Adrenal gland (tissue), 12 donors: ENCODE data around the gene RAPGEF2. TPM values are rescaled to one million over a fixed set of nuclear protein-coding genes. Genes with fewer than 3 reads are reported as not detected.

Source experiments
- DNase-seq, 7 donors: peaks; one replicate each; pipeline ENCODE4 v3.0.0-alpha.2; 2019 to 2020
- H3K27ac ChIP-seq, 5 donors: fragments of 200-600 bp; sonication (generic) in 4 of 5; 1 replicate in 3 of 5; 2 replicates in 2 of 5; pipeline versions ENCODE4 v1.5.1 to v1.8.0; 2016 to 2020; ENCODE audit warnings: mild to moderate bottlenecking in 1 of 5
- H3K27me3 ChIP-seq: fragments of 200-600 bp; 2 replicates; pipeline ENCODE4 v1.8.0; 2021
- H3K36me3 ChIP-seq, 2 donors: fragments of 200-600 bp; replicated peaks in 1 of 2; 1 replicate in 1 of 2; 2 replicates in 1 of 2; pipeline versions ENCODE4 v1.5.1 to v1.8.0; 2018 to 2022
- H3K4me1 ChIP-seq, 2 donors: fragments of 200-600 bp; replicated peaks in 1 of 2; 1 replicate in 1 of 2; 2 replicates in 1 of 2; pipeline versions ENCODE4 v1.5.1 to v1.8.0; 2018 to 2021
- H3K4me3 ChIP-seq, 4 donors: fragments of 200-600 bp; sonication (generic) in 3 of 4; one replicate each; pipeline ENCODE4 v1.5.1; 2016 to 2018
- H3K9me3 ChIP-seq, 3 donors: fragments of 200-600 bp; sonication (generic) in 1 of 3; replicated peaks in 1 of 3; 1 replicate in 2 of 3; 2 replicates in 1 of 3; pipeline versions ENCODE4 v1.5.1 to v1.8.0; 2016 to 2021
- POLR2A ChIP-seq, 2 donors: fragments of 450-650 bp; IDR thresholded peaks; one replicate each; pipeline ENCODE4 v1.6.1; 2017; ENCODE audit warnings: antibody characterized with exemption in 2 of 2, mild to moderate bottlenecking in 2 of 2, moderate library complexity in 1 of 2
- WGBS, 4 donors: extraction: QIAGEN DNeasy Blood & Tissue Kit in 2 of 4; methylation state at CpG; one replicate each; pipeline versions ENCODE4 v1.1.5 to v1.1.7; 2013 to 2017; 5-methylcytosine and 5-hydroxymethylcytosine counted together
- intact Hi-C, 2 donors: fragments of 100-400 bp; cut with DNase I; formaldehyde crosslinking; loops; one replicate each; pipeline versions ENCODE4 v1.14.1 to v1.15.0; 2022 to 2023
- polyA plus RNA-seq, 3 donors: library from polyadenylated mRNA; stranded (reverse); fragments of 200-250 nt in 2 of 3; fragments of 350-450 nt in 1 of 3; fragmentation: Illumina TruSeq in 1 of 3; extraction: RNeasy Lipid Tissue Mini Kit (QIAGEN cat#74804) in 1 of 3; gene quantifications; one replicate each; pipeline ENCODE4 v1.2.3, GENCODE V29; 2013 to 2014
- total RNA-seq, 9 donors: library from RNA; depleted of rRNA in 4 of 9; stranded (reverse); fragments of >200 nt in 4 of 9; fragments of 120-200 nt in 1 of 9; fragmentation: NEBNext Ultra II Directional in 1 of 9; extraction: Animal tissue kit (Norgen Biotek cat#: 25700) in 1 of 9; gene quantifications; one replicate each; pipeline versions ENCODE4 v1.1.0 to v1.2.4, GENCODE V29; 2013 to 2023
- TF ChIP-seq, protein P1 (sequence below), 6 experiments: fragments of 450-650 bp in 4 of 6; fragments of 200-600 bp in 2 of 6; sonication (generic) in 1 of 6; IDR thresholded peaks; 1 replicate in 5 of 6; 2 replicates in 1 of 6; pipeline versions ENCODE4 v1.5.1 to v1.8.0; 2016 to 2021; ENCODE audit warnings: antibody characterized with exemption in 6 of 6, mild to moderate bottlenecking in 2 of 6, moderate library complexity in 1 of 6
- donor health status: healthy with polysubstance abuse.
- donor health status: Bipolar disorder and iron deficiency.
- donor health status: DM: yes; HTN: yes; CAD: no.
- donor health status: DM: no; HTN: no; CAD: no.
- donor health status: DM: no; HTN: no; CAD: no.
- donor health status: DM: yes; HTN: yes; CAD: no.

RAPGEF2 gene
- total and polyA plus RNA-seq, 12 donors: 5.2 to 53.9 (median 25.3) TPM

DNA sequence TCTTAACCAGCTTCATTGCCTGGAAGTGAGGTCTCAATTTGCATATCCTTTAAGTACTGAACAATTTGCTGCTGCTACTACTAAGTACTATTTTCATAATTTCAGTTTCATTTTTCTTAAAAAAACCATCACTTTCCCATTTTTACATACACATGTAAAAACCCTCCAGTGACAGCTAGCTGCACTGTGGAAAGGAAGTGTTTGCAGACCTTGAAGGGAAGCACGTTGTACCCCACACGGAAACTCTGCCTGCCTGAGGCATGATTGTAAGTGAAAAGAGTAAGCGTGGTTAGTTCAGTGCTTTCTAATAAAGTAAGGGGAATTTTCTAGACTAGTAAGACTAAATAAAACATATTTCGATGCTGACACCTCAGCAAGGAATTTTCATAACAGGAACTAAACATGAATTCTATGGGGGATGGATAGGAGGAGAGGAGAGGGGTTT is 103.6 kb downstream of the RAPGEF2 start:
- H3K4me3 ChIP-seq: no peak overlapping the region
- no peak overlapping the region for H3K27ac ChIP-seq
- no peak for DNase-seq

DNA sequence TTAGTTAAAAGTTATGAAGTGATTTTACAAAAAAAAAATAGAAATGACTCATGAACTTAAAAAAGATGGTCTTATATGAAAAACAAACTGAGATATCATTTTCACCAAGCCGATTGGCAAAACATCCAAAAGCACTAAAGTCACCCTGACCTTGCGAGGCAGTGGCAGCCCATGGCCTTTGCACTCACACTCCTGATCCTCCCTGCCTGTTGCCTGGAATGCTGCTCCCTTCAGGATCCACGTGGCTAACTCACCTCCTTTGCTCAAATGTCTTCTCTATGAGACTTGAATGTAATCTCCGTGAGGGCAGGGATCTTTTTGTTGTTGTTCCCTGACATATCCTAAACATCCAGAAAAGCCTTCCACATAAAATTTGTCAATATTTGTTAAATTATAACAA is 106.4 kb downstream of the RAPGEF2 start:
- H3K4me3 ChIP-seq: no peak overlapping the region
- H3K27me3 ChIP-seq: no peaks in the 10 kb centered on the region
- no peaks in the 10 kb centered on the region for H3K4me1 ChIP-seq
- DNase-seq: no peak
- intact Hi-C loops: loop anchor here (10.0 kb wide), 2 partner anchors 354 to 484 kb away; partner anchors contain the start of gene PPID (in 1 of the 2)
- no peaks in the 10 kb centered on the region for H3K36me3 ChIP-seq
- H3K9me3 ChIP-seq: no peaks in the 10 kb centered on the region
- no peak for TF ChIP-seq POLR2A (IDR thresholded peaks at IDR 0.05)
- TF ChIP-seq, protein P1, sequence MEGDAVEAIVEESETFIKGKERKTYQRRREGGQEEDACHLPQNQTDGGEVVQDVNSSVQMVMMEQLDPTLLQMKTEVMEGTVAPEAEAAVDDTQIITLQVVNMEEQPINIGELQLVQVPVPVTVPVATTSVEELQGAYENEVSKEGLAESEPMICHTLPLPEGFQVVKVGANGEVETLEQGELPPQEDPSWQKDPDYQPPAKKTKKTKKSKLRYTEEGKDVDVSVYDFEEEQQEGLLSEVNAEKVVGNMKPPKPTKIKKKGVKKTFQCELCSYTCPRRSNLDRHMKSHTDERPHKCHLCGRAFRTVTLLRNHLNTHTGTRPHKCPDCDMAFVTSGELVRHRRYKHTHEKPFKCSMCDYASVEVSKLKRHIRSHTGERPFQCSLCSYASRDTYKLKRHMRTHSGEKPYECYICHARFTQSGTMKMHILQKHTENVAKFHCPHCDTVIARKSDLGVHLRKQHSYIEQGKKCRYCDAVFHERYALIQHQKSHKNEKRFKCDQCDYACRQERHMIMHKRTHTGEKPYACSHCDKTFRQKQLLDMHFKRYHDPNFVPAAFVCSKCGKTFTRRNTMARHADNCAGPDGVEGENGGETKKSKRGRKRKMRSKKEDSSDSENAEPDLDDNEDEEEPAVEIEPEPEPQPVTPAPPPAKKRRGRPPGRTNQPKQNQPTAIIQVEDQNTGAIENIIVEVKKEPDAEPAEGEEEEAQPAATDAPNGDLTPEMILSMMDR (IDR thresholded peaks at IDR 0.05): no peak
- 62 to 71% (median 65%) methylated on average over 4 of the region's 4 CpGs for WGBS, 4 donors
- no peak overlapping the region for H3K27ac ChIP-seq

More for the DNA sequence above, 103.6 kb downstream of the RAPGEF2 start:
- intact Hi-C loops: loop anchor here (10.0 kb wide), 2 partner anchors 352 to 482 kb away; partner anchors contain the start of gene PPID (in 1 of the 2)
- Histone ChIP-seq H3K9me3 (no peaks in the 10 kb centered on the region), H3K4me1 (no peaks in the 10 kb centered on the region), H3K27me3 (no peaks in the 10 kb centered on the region), H3K36me3 (no peaks in the 10 kb centered on the region)
- 47 to 68% (median 63%) methylated on average over 4 of the region's 4 CpGs for WGBS, 4 donors
- TF ChIP-seq POLR2A (IDR thresholded peaks at IDR 0.05): no peak
- TF ChIP-seq, protein P1 (IDR thresholded peaks at IDR 0.05): no peak

DNA sequence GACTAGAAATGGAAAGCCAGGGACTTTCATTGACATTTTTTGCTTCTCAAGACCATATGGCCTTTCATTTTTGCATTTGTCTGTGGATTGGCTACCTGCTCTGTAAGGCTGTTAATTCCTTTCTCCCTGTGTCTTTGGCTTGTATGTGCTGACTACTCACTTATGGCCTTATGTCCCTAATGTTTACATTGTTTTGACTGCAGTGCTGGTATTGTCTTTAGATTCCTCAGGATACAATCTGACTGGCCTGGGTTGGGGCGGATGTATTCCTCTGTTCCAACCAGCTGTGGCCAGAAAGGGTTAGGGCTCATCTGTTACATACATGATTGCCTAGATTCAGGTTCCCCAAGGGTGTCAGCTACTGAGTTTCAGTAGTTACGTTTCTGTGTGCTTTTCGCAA is 108.1 kb downstream of the RAPGEF2 start:
- Histone ChIP-seq H3K4me3 (no peak overlapping the region), H3K4me1 (no peaks in the 10 kb centered on the region), H3K9me3 (no peaks in the 10 kb centered on the region), H3K27ac (no peak overlapping the region), H3K36me3 (no peaks in the 10 kb centered on the region), H3K27me3 (no peaks in the 10 kb centered on the region)
- DNase-seq: no peak
- no peak for TF ChIP-seq POLR2A (IDR thresholded peaks at IDR 0.05)
- TF ChIP-seq, protein P1 (IDR thresholded peaks at IDR 0.05): no peak
- intact Hi-C loops: no loop called here
- WGBS, 4 donors: 90 to 98% (median 94%) methylated on average over 3 of the region's 3 CpGs

DNA sequence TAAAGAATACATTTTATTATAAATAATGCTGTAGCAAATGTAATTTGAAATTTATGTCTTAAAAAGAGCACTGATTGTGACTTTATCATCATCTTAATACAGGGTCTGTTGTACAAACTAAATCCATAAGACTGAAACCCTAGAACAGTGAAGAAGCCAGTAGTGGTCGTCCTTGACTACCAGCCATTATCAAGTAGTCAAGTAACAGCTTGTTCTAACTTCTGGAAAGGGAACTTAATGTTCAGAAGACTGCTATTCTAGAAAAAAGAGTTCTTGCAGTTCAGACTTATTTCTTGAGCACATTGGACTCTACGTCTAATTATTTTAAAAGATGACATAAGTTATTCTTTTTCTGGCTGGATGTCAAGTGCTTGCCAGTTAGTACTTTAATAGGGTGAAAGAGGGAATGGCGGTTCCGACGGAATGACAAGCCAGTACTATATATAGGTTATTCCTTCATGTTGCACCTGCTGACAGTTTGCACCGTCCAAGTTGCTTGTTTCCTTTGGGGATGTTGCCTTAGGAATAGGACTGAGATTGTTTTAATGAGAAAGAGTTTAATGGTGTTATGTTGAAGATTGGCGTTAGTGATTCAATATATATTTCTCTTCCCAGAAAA is 109.9 kb downstream of the RAPGEF2 start:
- H3K4me1 ChIP-seq: no peaks in the 10 kb centered on the region
- H3K9me3 ChIP-seq: no peaks in the 10 kb centered on the region
- no peak for DNase-seq
- no peaks in the 10 kb centered on the region for H3K27me3 ChIP-seq
- H3K27ac ChIP-seq: no peak overlapping the region
- WGBS, 4 donors: 86 to 92% (median 87%) methylated on average over 7 of the region's 7 CpGs
- H3K4me3 ChIP-seq: no peak overlapping the region
- intact Hi-C loops: no loop called here
- TF ChIP-seq, protein P1 (IDR thresholded peaks at IDR 0.05): no peak
- TF ChIP-seq POLR2A (IDR thresholded peaks at IDR 0.05): no peak
- no peaks in the 10 kb centered on the region for H3K36me3 ChIP-seq
